Ascending aorta (tissue), 2 donors: ENCODE data around the gene GPR156. TPM values are rescaled to one million over a fixed set of nuclear protein-coding genes. Genes with fewer than 3 reads are reported as not detected.

Experiments
- DNase-seq, 2 donors: peaks; one replicate each; pipeline ENCODE4 v3.0.0-alpha.2; 2019; ENCODE audit warnings: low spot score in 2 of 2
- H3K27ac ChIP-seq, 2 donors: fragments of 200-600 bp; sonication (generic); one replicate each; pipeline ENCODE4 v1.5.1; 2016 to 2017; ENCODE audit warnings: mild to moderate bottlenecking in 1 of 2
- H3K27me3 ChIP-seq: fragments of 200-600 bp; sonication (generic); one replicate; pipeline ENCODE4 v1.5.1; 2017
- H3K36me3 ChIP-seq, 2 donors: fragments of 200-600 bp; sonication (generic); one replicate each; pipeline ENCODE4 v1.5.1; 2016
- H3K4me1 ChIP-seq, 2 donors: fragments of 200-600 bp; sonication (generic); one replicate each; pipeline ENCODE4 v1.5.1; 2016 to 2017; ENCODE audit warnings: mild to moderate bottlenecking in 1 of 2
- H3K4me3 ChIP-seq, 2 donors: fragments of 200-600 bp; sonication (generic); one replicate each; pipeline ENCODE4 v1.5.1; 2016 to 2017; ENCODE audit warnings: mild to moderate bottlenecking in 1 of 2
- H3K9me3 ChIP-seq, 2 donors: fragments of 200-600 bp; sonication (generic); one replicate each; pipeline ENCODE4 v1.5.1; 2016
- CTCF ChIP-seq, 3 experiments: fragments of 200-600 bp in 2 of 3; fragments of 450-650 bp in 1 of 3; sonication (generic) in 2 of 3; IDR thresholded peaks; one replicate each; pipeline ENCODE4 v1.5.1; 2016 to 2019; ENCODE audit warnings: antibody characterized with exemption in 3 of 3, mild to moderate bottlenecking in 1 of 3, moderate library complexity in 1 of 3
- intact Hi-C: fragments of 100-400 bp; cut with DNase I; formaldehyde crosslinking; loops from one replicate; pipeline ENCODE4 v1.15.1; 2023
- total RNA-seq: library from RNA; depleted of rRNA; stranded (reverse); fragments of >200 nt; gene quantifications from one replicate; pipeline ENCODE4 v1.1.0, GENCODE V29; 2016

GPR156 gene
- total RNA-seq, 1 donor from 2014 or later = not detected

DNA sequence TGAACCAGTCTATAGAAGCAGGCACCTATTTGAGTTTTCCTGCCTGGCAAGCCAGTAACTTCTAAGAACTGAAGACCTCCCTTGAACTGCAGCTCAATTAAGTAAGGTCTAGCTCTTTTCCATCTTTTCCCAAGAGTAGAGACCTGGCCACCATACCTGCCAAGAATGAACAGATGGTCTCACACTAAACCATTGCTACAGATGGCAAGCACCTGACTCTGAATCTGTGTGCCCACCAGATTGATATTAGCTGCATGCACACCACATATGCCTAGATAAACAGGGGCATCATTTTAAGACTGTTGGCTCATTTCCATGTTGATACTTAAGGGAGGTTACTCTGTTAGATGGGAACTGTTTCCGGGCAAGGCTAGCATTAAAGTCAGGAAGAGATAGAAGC, 156.0 kb downstream of the GPR156 start:
- Histone ChIP-seq H3K27me3 (no peaks in the 10 kb centered on the region), H3K4me3 (no peak overlapping the region), H3K9me3 (no peaks in the 10 kb centered on the region), H3K4me1 (no peaks in the 10 kb centered on the region), H3K36me3 (no peaks in the 10 kb centered on the region), H3K27ac (no peak overlapping the region)
- TF ChIP-seq CTCF (IDR thresholded peaks at IDR 0.05) = no peak
- no peak for DNase-seq
- intact Hi-C loops = no loop called here

DNA sequence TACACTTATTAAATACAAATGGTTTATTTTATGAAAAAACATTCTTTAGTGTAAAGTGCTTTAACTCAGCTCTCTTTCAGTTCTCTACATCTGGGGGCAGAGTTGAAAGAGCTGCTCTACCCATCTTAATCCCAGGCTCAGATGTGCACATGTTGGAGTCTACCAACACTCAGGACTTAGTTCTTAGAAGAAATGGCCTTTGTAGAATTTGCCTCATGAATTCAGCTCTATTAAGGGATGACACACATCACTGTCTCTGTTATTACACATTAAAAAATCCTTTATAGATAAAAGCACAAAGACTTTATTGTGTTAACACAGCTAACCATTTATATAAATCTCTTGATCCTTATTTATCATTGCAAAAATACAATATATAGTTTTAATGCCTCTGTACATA, 159.0 kb downstream of the GPR156 start:
- no peaks in the 10 kb centered on the region for H3K9me3 ChIP-seq
- no peaks in the 10 kb centered on the region for H3K36me3 ChIP-seq
- DNase-seq = no peak
- no peaks in the 10 kb centered on the region for H3K4me1 ChIP-seq
- TF ChIP-seq CTCF (IDR thresholded peaks at IDR 0.05) = no peak
- H3K27ac ChIP-seq = no peak overlapping the region
- no peaks in the 10 kb centered on the region for H3K27me3 ChIP-seq
- intact Hi-C loops = no loop called here
- H3K4me3 ChIP-seq = no peak overlapping the region

- no peak for DNase-seq
- Histone ChIP-seq H3K36me3 (no peaks in the 10 kb centered on the region), H3K27ac (no peak overlapping the region), H3K4me3 (no peak overlapping the region), H3K27me3 (no peaks in the 10 kb centered on the region), H3K9me3 (no peaks in the 10 kb centered on the region), H3K4me1 (no peaks in the 10 kb centered on the region)
- intact Hi-C loops = no loop called here
- TF ChIP-seq CTCF (IDR thresholded peaks at IDR 0.05) = no peak
Observed at GRCh38 chr3:120119846-120120510, 165.0 kb downstream of the GPR156 start.

Other genes with a start within 250 kb of the GPR156 start
- gene GSK3B, start 190.8 kb downstream of the GPR156 start, total RNA-seq = 11.8 TPM
- gene LRRC58, start 64.1 kb upstream of the GPR156 start, total RNA-seq = 14.7 TPM
- gene FSTL1, start 165.8 kb upstream of the GPR156 start, total RNA-seq = 790 TPM